PFSK-1 (cell line): ENCODE data around the gene KIFC1.

Experiments used
- FOXP2 ChIP-seq: optimal IDR thresholded peaks from 2 replicates; pipeline ENCODE3; 2011; ENCODE audit warnings: borderline replicate concordance, control low read depth, inconsistent platforms; ENCODE audit not compliant: insufficient read depth; ENCODE audit errors: extremely low read length, extremely low read depth
- POLR2AphosphoS5 ChIP-seq: IDR thresholded peaks from 2 replicates; pipeline ENCODE4 v1.6.1; 2012; ENCODE audit warnings: low read depth, mild to moderate bottlenecking, control low read depth, low read length, moderate library complexity
- REST ChIP-seq, 2 experiments: IDR thresholded peaks; 2 replicates each; pipeline versions ENCODE4 v1.6.1 to v1.8.0; 2011 to 2012; ENCODE audit warnings: low read depth in 2 of 2, low read length in 2 of 2, control low read depth in 1 of 2, inconsistent platforms in 1 of 2, mild to moderate bottlenecking in 1 of 2, moderate library complexity in 1 of 2; ENCODE audit not compliant: insufficient read depth in 1 of 2
- SIN3A ChIP-seq: IDR thresholded peaks from 2 replicates; pipeline ENCODE4 v1.6.1; 2012; ENCODE audit warnings: mild to moderate bottlenecking, low read length, moderate library complexity, borderline replicate concordance; ENCODE audit not compliant: insufficient read depth
- TAF1 ChIP-seq: IDR thresholded peaks from 2 replicates; pipeline ENCODE4 v1.6.1; 2012; ENCODE audit warnings: low read length, control low read depth, borderline replicate concordance; ENCODE audit not compliant: insufficient read depth

KIFC1 gene

DNA sequence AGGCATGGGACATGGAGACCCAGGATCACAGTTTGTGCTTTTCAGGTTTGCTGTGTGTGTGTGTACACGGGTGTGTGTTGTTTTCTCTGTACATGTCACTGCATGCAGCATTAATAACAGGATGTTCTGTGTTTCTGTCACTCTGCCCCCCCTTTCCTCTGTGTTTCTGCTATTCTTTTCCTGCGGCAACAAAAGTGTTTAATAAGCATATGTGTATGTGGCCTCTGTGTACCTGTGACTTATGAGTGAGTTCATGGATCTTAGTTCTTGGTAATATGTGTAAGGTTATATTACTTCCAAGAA lies 38.1 kb downstream of the KIFC1 start:
- no peak for TF ChIP-seq TAF1
- no peak for TF ChIP-seq FOXP2
- no peak for TF ChIP-seq REST (IDR thresholded peaks at IDR 0.05; ENCODE audit: insufficient read depth in 1 of 2, low read depth in 2 of 2, low read length in 2 of 2)
- TF ChIP-seq POLR2AphosphoS5, result no peak
- TF ChIP-seq SIN3A, result no peak

DNA sequence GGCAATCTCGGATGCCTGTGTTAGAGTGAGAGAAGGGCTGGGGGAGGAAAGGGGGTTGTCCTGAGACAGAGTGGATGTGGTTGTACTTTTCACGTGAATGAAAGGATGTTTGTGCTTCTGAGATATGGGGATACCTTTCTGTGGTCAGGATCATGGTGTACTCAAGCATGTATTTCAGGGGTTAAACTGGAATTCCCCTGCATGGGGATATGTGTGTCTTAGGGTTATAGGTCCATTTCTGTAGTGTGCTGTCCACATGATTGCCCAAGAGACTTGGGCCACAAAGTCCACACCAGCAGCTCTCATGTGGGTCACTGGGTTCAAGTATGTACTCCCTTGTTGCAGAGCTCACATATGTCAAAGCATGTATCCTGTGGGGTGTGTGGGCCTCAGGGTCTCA lies 38.7 kb downstream of the KIFC1 start:
- TF ChIP-seq POLR2AphosphoS5, result no peak
- no peak for TF ChIP-seq TAF1
- no peak for TF ChIP-seq SIN3A
- no peak for TF ChIP-seq REST (IDR thresholded peaks at IDR 0.05; ENCODE audit: insufficient read depth in 1 of 2, low read depth in 2 of 2, low read length in 2 of 2)

- TF ChIP-seq TAF1, result no peak
- peak; percentile 89; the same call in 1 of the 2 replicates for TF ChIP-seq SIN3A
- TF ChIP-seq REST (IDR thresholded peaks at IDR 0.05; ENCODE audit: insufficient read depth in 1 of 2, low read depth in 2 of 2, low read length in 2 of 2), result no peak
- no peak for TF ChIP-seq POLR2AphosphoS5
These were observed 39.6 kb downstream of the KIFC1 start for GRCh38 chr6:33430991-33431879.

DNA sequence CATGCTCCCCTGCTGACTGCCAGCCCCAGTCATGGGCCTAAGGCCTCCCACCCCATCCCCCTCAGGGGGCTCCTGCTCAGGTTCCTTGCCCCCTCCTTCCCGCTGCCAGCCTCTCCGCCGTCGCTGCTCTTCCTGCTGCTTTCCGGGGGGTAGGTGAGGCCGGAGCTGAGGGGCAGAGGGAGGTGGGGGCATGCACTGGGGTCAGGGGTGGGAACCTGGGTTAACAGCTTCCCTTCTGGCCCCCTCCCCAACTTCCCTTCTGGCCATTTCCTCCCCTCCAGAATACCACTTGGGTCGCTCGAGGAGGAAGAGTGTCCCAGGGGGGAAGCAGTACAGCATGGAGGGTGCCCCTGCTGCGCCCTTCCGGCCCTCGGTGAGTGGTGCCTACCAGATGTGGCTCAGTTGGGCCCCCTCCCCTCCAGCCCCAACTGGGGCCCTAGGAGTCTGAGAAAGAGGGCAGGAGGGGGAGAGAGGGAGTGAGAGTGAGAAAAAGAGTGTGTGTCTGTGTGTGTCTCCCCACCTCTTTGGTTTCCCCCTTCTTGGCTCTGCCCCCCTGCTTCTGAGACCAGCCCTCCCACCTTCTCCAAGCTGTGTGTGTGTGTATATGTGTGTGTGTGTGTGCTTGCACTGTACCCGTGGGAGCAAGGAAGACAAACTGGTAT lies 40.4 kb downstream of the KIFC1 start:
- TF ChIP-seq POLR2AphosphoS5 (no peak), FOXP2 (no peak), SIN3A (no peak), TAF1 (no peak), REST (IDR thresholded peaks at IDR 0.05; ENCODE audit: insufficient read depth in 1 of 2, low read depth in 2 of 2, low read length in 2 of 2) (no peak)

- TF ChIP-seq FOXP2, result no peak
These were observed 40.9 kb downstream of the KIFC1 start for GRCh38 chr6:33432546-33432945.
